ENCODE measurements around the gene SGCA. TPM values are rescaled to one million over a fixed set of nuclear protein-coding genes. Genes with fewer than 3 reads are reported as not detected.

Gene SGCA
- polyA plus RNA-seq, 1 experiment, result 0.21 TPM

DNA sequence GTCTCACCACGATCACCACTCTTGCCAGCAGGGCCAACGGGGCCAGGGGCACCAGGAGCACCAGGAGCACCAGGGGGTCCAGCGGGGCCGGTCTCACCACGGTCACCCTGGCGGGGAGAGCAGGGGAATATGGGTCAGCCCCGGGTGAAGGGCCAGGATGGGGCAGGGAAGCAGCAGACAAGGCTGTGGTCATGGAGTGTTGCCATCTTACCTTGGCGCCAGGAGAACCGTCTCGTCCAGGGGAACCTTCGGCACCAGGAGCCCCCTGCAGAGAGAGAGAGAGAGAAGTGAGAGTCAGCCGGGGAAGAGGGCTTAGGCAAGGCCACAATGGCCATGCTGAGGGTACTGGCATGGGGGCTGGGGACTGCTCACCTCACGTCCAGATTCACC lies 22.7 kb downstream of the SGCA start:
- Histone ChIP-seq H3K9me3 (ENCODE audit: control insufficient read depth, insufficient read depth, low read length) (no peaks in the 10 kb centered on the region; the same call in 1 of the 2 replicates), H3K4me3 (ENCODE audit: low read depth, low read length) (no peak overlapping the region), H3K27ac (ENCODE audit: low read depth, low read length) (peak overlapping the region; percentile 98), H3K27me3 (ENCODE audit: control insufficient read depth, insufficient read depth, low read length) (no peaks in the 10 kb centered on the region)
- ChIA-PET POLR2A (interaction anchor here (1.1 to 13.2 kb wide), 13 partner anchors 7 to 102 kb away, joined by 4 to 284 read pairs (median 33); partner anchors contain the start of gene COL1A1), CTCF (interaction anchor here (0.9 kb wide), 1 partner anchor 19 kb away, joined by 3 read pairs; no protein-coding TSS in a partner anchor)
- no peak for DNase-seq (ENCODE audit: low read depth, low spot score)
- TF ChIP-seq, protein P1, sequence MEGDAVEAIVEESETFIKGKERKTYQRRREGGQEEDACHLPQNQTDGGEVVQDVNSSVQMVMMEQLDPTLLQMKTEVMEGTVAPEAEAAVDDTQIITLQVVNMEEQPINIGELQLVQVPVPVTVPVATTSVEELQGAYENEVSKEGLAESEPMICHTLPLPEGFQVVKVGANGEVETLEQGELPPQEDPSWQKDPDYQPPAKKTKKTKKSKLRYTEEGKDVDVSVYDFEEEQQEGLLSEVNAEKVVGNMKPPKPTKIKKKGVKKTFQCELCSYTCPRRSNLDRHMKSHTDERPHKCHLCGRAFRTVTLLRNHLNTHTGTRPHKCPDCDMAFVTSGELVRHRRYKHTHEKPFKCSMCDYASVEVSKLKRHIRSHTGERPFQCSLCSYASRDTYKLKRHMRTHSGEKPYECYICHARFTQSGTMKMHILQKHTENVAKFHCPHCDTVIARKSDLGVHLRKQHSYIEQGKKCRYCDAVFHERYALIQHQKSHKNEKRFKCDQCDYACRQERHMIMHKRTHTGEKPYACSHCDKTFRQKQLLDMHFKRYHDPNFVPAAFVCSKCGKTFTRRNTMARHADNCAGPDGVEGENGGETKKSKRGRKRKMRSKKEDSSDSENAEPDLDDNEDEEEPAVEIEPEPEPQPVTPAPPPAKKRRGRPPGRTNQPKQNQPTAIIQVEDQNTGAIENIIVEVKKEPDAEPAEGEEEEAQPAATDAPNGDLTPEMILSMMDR (IDR thresholded peaks at IDR 0.05; ENCODE audit: low read depth, low read length), result no peak

DNA sequence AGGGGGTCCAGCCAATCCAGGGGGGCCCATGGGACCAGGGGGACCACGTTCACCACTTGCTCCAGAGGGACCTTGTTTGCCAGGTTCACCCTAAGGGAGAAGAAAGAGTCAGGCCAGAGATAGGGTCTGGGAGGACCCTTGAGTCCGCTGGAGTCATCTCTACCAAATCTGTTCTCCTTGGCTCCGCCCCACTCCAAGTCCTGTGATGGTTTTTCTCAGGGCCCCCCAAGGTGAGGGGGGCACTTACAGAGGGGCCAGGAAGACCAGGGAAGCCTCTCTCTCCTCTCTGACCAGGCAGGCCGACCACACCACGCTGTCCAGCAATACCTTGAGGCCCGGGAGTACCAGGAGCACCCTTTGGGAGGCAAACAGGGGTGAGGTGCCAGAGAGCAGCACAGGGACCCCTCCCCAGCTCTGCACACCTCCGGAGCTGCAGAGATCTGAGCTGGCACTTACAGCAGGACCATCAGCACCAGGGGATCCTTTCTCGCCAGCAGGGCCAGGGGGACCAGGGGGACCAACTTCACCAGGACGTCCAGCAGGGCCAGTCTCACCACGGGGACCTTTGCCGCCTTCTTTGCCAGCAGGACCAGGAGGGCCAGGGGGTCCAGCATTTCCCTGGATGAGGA lies 23.2 kb downstream of the SGCA start:
- DNase-seq (ENCODE audit: low read depth, low spot score), result no peak
- H3K27me3 ChIP-seq (ENCODE audit: control insufficient read depth, insufficient read depth, low read length), result no peaks in the 10 kb centered on the region
- TF ChIP-seq, protein P1 (IDR thresholded peaks at IDR 0.05; ENCODE audit: low read depth, low read length), result no peak
- ChIA-PET POLR2A (interaction anchor here (1.0 to 13.2 kb wide), 9 partner anchors 8 to 102 kb away, joined by 3 to 284 read pairs (median 33); partner anchors contain the start of gene COL1A1), CTCF (no interaction called here)
- no peaks in the 10 kb centered on the region; the same call in 1 of the 2 replicates for H3K9me3 ChIP-seq (ENCODE audit: control insufficient read depth, insufficient read depth, low read length)
- H3K4me3 ChIP-seq (ENCODE audit: low read depth, low read length), result no peak overlapping the region
- peak overlapping the region; percentile 98 for H3K27ac ChIP-seq (ENCODE audit: low read depth, low read length)

GRCh38 chr17:50189550-50190292 lies 23.9 kb downstream of the SGCA start:
- no peak for DNase-seq (ENCODE audit: low read depth, low spot score)
- 0 out of 2 replicates have a peak overlapping the region, but pooled peaks have one; percentile 7 for H3K4me3 ChIP-seq (ENCODE audit: low read depth, low read length)
- ChIA-PET CTCF (no interaction called here), POLR2A (interaction anchor here (1.0 to 13.2 kb wide), 13 partner anchors 8 to 101 kb away, joined by 3 to 284 read pairs (median 21); partner anchors contain the start of gene COL1A1)
- TF ChIP-seq, protein P1 (IDR thresholded peaks at IDR 0.05; ENCODE audit: low read depth, low read length), result no peak
- peak overlapping the region; percentile 98 for H3K27ac ChIP-seq (ENCODE audit: low read depth, low read length)
- H3K9me3 ChIP-seq (ENCODE audit: control insufficient read depth, insufficient read depth, low read length), result no peaks in the 10 kb centered on the region; the same call in 1 of the 2 replicates
- no peaks in the 10 kb centered on the region for H3K27me3 ChIP-seq (ENCODE audit: control insufficient read depth, insufficient read depth, low read length)

GRCh38 chr17:50190293-50190602 lies 24.4 kb downstream of the SGCA start:
- POLR2A ChIA-PET, result interaction anchor here (0.7 to 13.2 kb wide), 14 partner anchors 9 to 100 kb away, joined by 3 to 284 read pairs (median 6); partner anchors contain the start of gene COL1A1
- DNase-seq (ENCODE audit: low read depth, low spot score), result no peak
- CTCF ChIA-PET, result no interaction called here
- no peaks in the 10 kb centered on the region; the same call in 1 of the 2 replicates for H3K9me3 ChIP-seq (ENCODE audit: control insufficient read depth, insufficient read depth, low read length)
- TF ChIP-seq, protein P1 (IDR thresholded peaks at IDR 0.05; ENCODE audit: low read depth, low read length), result no peak
- H3K27me3 ChIP-seq (ENCODE audit: control insufficient read depth, insufficient read depth, low read length), result no peaks in the 10 kb centered on the region
- peak overlapping the region; percentile 98 for H3K27ac ChIP-seq (ENCODE audit: low read depth, low read length)
- 0 out of 2 replicates have a peak overlapping the region, but pooled peaks have one; percentile 7 for H3K4me3 ChIP-seq (ENCODE audit: low read depth, low read length)
